AG04449 (cell line): Measurements from ENCODE around the gene NDOR1.

Source experiments
- CTCF ChIA-PET: fragments of 350-600 bp; formaldehyde crosslinking; extraction: SDS; loops from one replicate; lab custom pipeline; 2021; ENCODE audit warnings: antibody characterized with exemption; lab: Yijun Ruan, JAX
- POLR2A ChIA-PET: fragments of 400-600, 350-600 bp; formaldehyde crosslinking; extraction: SDS; loops from one replicate; lab custom pipeline; 2020; ENCODE audit warnings: antibody characterized with exemption, inconsistent platforms; lab: Yijun Ruan, JAX
- DNase-seq: peaks from one replicate; pipeline ENCODE4 v3.0.0-alpha.2; 2010; ENCODE audit warnings: low read depth, low spot score
- H3K4me3 ChIP-seq: 2 replicates; pipeline ENCODE4 v1.5.1; 2011; ENCODE audit warnings: low read depth, mild to moderate bottlenecking, control low read depth, low read length
- TF ChIP-seq, protein P1 (sequence below): IDR thresholded peaks from one replicate; pipeline ENCODE4 v1.5.1; 2011; ENCODE audit warnings: mild to moderate bottlenecking, moderate library complexity, low read length, control low read depth, inconsistent platforms; ENCODE audit not compliant: insufficient read depth; ENCODE audit errors: missing control alignments

Gene NDOR1

DNA sequence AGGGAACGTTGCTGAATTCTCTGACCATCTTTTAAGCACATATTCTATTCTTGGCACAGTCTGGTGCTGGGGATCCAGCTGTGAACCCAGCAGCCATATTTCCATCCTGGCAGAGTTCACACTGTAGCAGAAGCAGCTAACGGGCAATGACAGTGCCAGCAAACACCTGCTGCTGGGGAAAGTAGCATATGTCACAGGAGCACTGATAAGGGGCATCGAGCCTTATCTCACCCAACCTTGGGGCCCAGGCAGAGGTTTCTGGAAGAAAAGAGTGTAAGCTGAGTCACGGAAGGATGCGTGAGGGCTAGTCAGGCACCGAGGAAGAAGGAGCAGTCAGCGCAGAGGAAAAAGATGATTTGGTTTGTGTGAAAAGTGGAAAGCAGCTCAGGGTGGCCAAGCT lies 1.1 kb downstream of the NDOR1 start:
- TF ChIP-seq, protein P1, sequence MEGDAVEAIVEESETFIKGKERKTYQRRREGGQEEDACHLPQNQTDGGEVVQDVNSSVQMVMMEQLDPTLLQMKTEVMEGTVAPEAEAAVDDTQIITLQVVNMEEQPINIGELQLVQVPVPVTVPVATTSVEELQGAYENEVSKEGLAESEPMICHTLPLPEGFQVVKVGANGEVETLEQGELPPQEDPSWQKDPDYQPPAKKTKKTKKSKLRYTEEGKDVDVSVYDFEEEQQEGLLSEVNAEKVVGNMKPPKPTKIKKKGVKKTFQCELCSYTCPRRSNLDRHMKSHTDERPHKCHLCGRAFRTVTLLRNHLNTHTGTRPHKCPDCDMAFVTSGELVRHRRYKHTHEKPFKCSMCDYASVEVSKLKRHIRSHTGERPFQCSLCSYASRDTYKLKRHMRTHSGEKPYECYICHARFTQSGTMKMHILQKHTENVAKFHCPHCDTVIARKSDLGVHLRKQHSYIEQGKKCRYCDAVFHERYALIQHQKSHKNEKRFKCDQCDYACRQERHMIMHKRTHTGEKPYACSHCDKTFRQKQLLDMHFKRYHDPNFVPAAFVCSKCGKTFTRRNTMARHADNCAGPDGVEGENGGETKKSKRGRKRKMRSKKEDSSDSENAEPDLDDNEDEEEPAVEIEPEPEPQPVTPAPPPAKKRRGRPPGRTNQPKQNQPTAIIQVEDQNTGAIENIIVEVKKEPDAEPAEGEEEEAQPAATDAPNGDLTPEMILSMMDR = no peak
- no peak for DNase-seq
- POLR2A ChIA-PET = interaction anchor here (2.5 kb wide), 1 partner anchor 34 kb away, joined by 9 read pairs; the partner anchor contains the start of gene TUBB4B
- H3K4me3 ChIP-seq = peak overlapping the region; percentile 94
- CTCF ChIA-PET = interaction anchor here (0.7 to 2.4 kb wide), 7 partner anchors 9 to 177 kb away, joined by 3 to 12 read pairs (median 3); partner anchors contain the start of genes RNF224 and SSNA1

DNA sequence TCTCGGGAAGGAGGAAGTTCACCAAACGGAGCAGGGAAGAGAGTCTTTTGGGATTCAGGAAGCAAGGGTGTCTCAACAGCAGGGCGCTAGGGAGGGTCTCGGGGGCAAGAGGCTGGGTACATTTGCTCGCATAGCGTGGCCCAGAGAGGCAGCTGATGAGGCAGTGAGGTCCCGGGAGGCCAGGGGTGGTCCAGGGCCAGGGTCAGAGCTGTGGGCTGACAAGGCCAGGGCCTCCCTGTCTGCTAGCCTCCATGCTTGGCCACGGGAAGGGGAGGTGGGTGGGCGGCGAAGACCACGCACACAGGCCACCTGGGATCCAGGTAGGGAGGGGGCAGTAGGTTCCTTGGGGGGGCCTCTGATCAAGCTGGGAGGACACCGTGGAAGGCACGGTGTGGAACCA lies 6.0 kb downstream of the NDOR1 start:
- no peak overlapping the region for H3K4me3 ChIP-seq
- TF ChIP-seq, protein P1 = no peak
- CTCF ChIA-PET = no interaction called here
- DNase-seq = no peak
- POLR2A ChIA-PET = no interaction called here

DNA sequence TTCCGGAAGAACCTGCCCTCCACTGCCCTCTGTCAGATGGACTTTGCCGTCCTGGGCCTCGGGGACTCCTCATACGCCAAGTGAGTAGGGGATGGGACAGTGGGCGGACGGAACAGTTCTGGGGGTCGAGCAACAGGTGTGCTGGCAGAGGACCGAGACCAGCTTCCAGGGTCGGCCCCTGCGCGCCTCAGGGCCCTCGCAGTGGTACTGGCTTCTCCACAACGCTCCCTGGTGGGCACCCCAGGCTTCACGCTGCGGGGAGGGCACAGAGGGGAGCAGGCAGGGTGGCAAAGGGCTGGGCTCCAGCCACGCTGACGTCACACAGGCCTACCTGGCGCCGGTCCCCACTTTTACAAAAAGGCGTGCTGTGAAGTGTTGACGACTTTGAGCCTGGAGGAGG lies 7.0 kb downstream of the NDOR1 start:
- ChIA-PET CTCF (interaction anchor here (1.3 kb wide), 1 partner anchor 8 kb away, joined by 3 read pairs; no protein-coding TSS in a partner anchor), POLR2A (interaction anchor here (2.8 kb wide), 1 partner anchor 10 kb away, joined by 12 read pairs; the partner anchor contains the start of gene RNF208)
- DNase-seq = no peak
- TF ChIP-seq, protein P1 = no peak
- no peak overlapping the region for H3K4me3 ChIP-seq

DNA sequence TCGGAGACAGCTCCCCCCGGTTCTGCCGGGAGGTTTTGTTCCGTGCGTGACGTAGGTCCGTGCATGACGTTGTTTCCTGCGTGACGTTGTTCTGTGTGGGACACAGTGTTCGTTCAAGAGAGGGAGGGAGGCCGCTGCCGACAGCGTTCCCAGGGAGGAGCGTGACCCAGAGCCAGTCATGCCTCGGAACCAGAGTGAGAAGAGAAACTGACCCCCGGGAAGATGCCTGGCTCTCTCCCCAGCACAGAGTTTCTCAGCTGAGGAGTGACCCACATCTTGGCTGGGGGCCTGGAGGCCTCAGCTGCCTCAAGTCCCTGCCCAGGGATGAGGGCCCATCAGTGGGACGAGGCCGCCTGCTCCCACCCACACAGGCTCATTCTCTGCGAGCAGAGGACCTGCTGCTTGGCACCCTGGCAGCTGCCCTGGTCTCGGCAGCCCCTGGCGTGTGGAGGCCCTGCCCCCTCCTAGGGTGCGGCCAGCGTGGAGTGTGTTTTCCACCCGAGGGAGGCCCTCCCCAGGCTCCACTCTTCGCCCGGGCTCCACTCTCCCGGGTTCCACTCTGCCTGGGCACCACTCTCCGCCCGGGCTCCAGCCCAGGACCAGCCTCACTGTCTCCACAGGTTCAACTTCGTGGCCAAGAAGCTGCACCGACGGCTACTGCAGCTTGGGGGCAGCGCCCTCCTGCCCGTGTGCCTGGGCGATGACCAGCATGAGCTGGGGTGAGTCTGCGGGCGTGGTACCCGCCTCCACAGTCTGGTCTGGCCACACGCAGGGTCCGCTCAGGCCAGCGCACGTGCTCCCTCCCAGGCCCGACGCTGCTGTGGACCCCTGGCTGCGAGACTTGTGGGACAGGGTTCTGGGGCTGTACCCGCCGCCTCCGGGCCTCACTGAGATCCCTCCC lies 7.9 kb downstream of the NDOR1 start:
- POLR2A ChIA-PET = interaction anchor here (2.8 kb wide), 1 partner anchor 9 kb away, joined by 12 read pairs; the partner anchor contains the start of gene RNF208
- CTCF ChIA-PET = interaction anchor here (0.7 to 1.3 kb wide), 2 partner anchors 9 kb away, joined by 3 read pairs; no protein-coding TSS in a partner anchor
- TF ChIP-seq, protein P1 = no peak
- DNase-seq = no peak
- no peak overlapping the region for H3K4me3 ChIP-seq

DNA sequence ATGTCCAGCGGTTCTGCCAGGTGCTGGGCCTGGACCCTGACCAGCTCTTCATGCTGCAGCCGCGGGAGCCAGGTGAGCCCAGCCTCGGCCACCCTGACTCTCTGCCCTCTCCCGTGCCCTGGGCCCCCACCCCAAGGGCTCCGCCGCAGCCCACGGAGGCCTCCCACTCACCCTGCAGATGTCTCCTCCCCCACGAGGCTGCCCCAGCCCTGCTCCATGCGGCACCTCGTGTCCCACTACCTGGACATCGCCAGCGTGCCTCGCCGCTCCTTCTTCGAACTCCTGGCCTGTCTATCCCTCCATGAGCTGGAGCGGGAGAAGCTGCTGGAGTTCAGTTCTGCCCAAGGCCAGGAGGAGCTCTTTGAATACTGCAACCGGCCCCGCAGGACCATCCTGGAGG lies 9.1 kb downstream of the NDOR1 start:
- ChIA-PET POLR2A (interaction anchor here (0.8 to 2.8 kb wide), 2 partner anchors 8 to 9 kb away, joined by 3 to 12 read pairs; partner anchors contain the start of gene RNF208), CTCF (no interaction called here)
- TF ChIP-seq, protein P1 = no peak
- DNase-seq = no peak
- no peak overlapping the region for H3K4me3 ChIP-seq
